Measurements from ENCODE around the gene TLE2. TPM values are rescaled to one million over a fixed set of nuclear protein-coding genes. Genes with fewer than 3 reads are reported as not detected.

Gene TLE2
- polyA plus RNA-seq, 4 donors = 3.8 to 66.0 (median 12.3) TPM

DNA sequence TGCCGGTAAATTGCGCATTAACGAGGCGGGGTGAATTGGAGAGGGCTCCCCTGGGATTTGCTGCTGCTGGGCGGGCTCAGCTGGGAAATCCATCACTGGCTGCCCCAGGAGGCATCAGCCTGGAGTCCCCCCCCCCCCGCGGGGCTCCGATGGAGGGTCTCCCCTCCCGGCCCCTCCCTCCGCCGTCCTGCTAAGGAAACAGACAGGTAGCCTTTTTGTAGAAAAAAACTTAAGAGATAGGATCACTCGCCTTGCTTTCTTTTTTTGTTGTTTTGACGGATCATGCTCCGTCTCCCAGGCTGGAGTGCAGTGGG is 44.9 kb downstream of the TLE2 start:
- WGBS, 3 donors = 3 to 4% (median 3%) methylated on average over 12 to 14 of the region's 14 CpGs
- Histone ChIP-seq H3K9me3 (ENCODE audit: control insufficient read depth in 2 of 2, insufficient read depth in 1 of 2, low read depth in 1 of 2, low read length in 1 of 2) (no peaks in the 10 kb centered on the region), H3K27ac (ENCODE audit: low read depth in 1 of 3, low read length in 2 of 3) (peak overlapping the region in 2 of 3 donors; percentile 57 to 84), H3K4me1 (ENCODE audit: control insufficient read depth in 3 of 3, insufficient read depth in 2 of 3, low read depth in 1 of 3, low read length in 2 of 3) (peaks cover 0 to 19% (median 0%) of the 10 kb centered on the region in 3 donors), H3K27me3 (ENCODE audit: control insufficient read depth in 3 of 3, insufficient read depth in 3 of 3, low read length in 3 of 3) (peaks cover 3 to 32% (median 5%) of the 10 kb centered on the region in 3 donors), H3K36me3 (ENCODE audit: control insufficient read depth in 3 of 3, insufficient read depth in 2 of 3, low read depth in 1 of 3, low read length in 3 of 3) (no peaks in the 10 kb centered on the region), H3K4me3 (ENCODE audit: low read depth in 1 of 3, low read length in 3 of 3) (peak overlapping the region in 1 of 3 donors; percentile 30)
- DNase-seq = no peak
- FAIRE-seq = no peak

GRCh38 chr19:2983351-2984214 is 45.5 kb downstream of the TLE2 start:
- FAIRE-seq (no peak), DNase-seq (peak in 1 of 2 donors; percentile 44)
- H3K27ac ChIP-seq (ENCODE audit: low read depth in 1 of 3, low read length in 2 of 3) = peak overlapping the region in 2 of 3 donors; percentile 57 to 84
- WGBS, 3 donors = 5 to 19% (median 18%) methylated on average over 19 to 24 of the region's 24 CpGs
- no peaks in the 10 kb centered on the region for H3K36me3 ChIP-seq (ENCODE audit: control insufficient read depth in 3 of 3, insufficient read depth in 2 of 3, low read depth in 1 of 3, low read length in 3 of 3)
- peaks cover 0 to 19% (median 0%) of the 10 kb centered on the region in 3 donors for H3K4me1 ChIP-seq (ENCODE audit: control insufficient read depth in 3 of 3, insufficient read depth in 2 of 3, low read depth in 1 of 3, low read length in 2 of 3)
- peaks cover 3 to 32% (median 5%) of the 10 kb centered on the region in 3 donors for H3K27me3 ChIP-seq (ENCODE audit: control insufficient read depth in 3 of 3, insufficient read depth in 3 of 3, low read length in 3 of 3)
- no peaks in the 10 kb centered on the region for H3K9me3 ChIP-seq (ENCODE audit: control insufficient read depth in 2 of 2, insufficient read depth in 1 of 2, low read depth in 1 of 2, low read length in 1 of 2)
- peak overlapping the region in 1 of 3 donors; percentile 30 for H3K4me3 ChIP-seq (ENCODE audit: low read depth in 1 of 3, low read length in 3 of 3)

DNA sequence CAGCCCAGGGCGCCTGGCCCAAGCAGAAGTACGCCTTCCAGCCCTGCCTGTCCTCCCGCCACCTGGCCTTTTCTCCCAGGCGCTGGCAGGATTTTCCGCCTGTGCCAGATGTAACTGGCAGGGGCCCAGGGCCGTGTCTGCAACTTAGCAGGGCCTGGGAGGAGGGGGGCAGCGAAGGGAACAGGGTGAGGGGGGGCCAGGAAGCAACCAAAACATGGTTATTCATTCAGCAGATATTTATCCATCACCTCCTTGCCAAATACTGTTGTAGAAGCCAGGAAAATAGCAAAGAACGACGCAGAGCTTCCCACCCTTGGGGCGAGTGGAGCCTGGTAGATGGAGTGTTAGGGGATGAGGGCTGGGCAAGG is 46.1 kb downstream of the TLE2 start:
- peak; percentile 13 to 33 for DNase-seq
- H3K27ac ChIP-seq (ENCODE audit: low read depth in 1 of 3, low read length in 2 of 3) = peak overlapping the region in 2 of 3 donors; percentile 57 to 84
- peaks cover 0 to 21% (median 0%) of the 10 kb centered on the region in 3 donors for H3K4me1 ChIP-seq (ENCODE audit: control insufficient read depth in 3 of 3, insufficient read depth in 2 of 3, low read depth in 1 of 3, low read length in 2 of 3)
- WGBS, 3 donors = 7 to 14% (median 11%) methylated on average over 9 to 10 of the region's 10 CpGs
- peaks cover 3 to 30% (median 5%) of the 10 kb centered on the region in 3 donors for H3K27me3 ChIP-seq (ENCODE audit: control insufficient read depth in 3 of 3, insufficient read depth in 3 of 3, low read length in 3 of 3)
- no peak for FAIRE-seq
- H3K9me3 ChIP-seq (ENCODE audit: control insufficient read depth in 2 of 2, insufficient read depth in 1 of 2, low read depth in 1 of 2, low read length in 1 of 2) = no peaks in the 10 kb centered on the region
- H3K4me3 ChIP-seq (ENCODE audit: low read depth in 1 of 3, low read length in 3 of 3) = no peak overlapping the region
- H3K36me3 ChIP-seq (ENCODE audit: control insufficient read depth in 3 of 3, insufficient read depth in 2 of 3, low read depth in 1 of 3, low read length in 3 of 3) = no peaks in the 10 kb centered on the region

- Histone ChIP-seq H3K4me1 (ENCODE audit: control insufficient read depth in 3 of 3, insufficient read depth in 2 of 3, low read depth in 1 of 3, low read length in 2 of 3) (peaks cover 0 to 25% (median 0%) of the 10 kb centered on the region in 3 donors), H3K27me3 (ENCODE audit: control insufficient read depth in 3 of 3, insufficient read depth in 3 of 3, low read length in 3 of 3) (peaks cover 3 to 26% (median 5%) of the 10 kb centered on the region in 3 donors), H3K4me3 (ENCODE audit: low read depth in 1 of 3, low read length in 3 of 3) (no peak overlapping the region), H3K27ac (ENCODE audit: low read depth in 1 of 3, low read length in 2 of 3) (peak overlapping the region in 1 of 3 donors; percentile 64), H3K9me3 (ENCODE audit: control insufficient read depth in 2 of 2, insufficient read depth in 1 of 2, low read depth in 1 of 2, low read length in 1 of 2) (no peaks in the 10 kb centered on the region), H3K36me3 (ENCODE audit: control insufficient read depth in 3 of 3, insufficient read depth in 2 of 3, low read depth in 1 of 3, low read length in 3 of 3) (no peaks in the 10 kb centered on the region)
- whole genome bisulfite sequencing, 3 donors = 32 to 46% (median 36%) methylated on average over 7 to 8 of the region's 8 CpGs
- no peak for DNase-seq
- FAIRE-seq = no peak
These were observed 46.5 kb downstream of the TLE2 start for GRCh38 chr19:2982561-2982960.

DNA sequence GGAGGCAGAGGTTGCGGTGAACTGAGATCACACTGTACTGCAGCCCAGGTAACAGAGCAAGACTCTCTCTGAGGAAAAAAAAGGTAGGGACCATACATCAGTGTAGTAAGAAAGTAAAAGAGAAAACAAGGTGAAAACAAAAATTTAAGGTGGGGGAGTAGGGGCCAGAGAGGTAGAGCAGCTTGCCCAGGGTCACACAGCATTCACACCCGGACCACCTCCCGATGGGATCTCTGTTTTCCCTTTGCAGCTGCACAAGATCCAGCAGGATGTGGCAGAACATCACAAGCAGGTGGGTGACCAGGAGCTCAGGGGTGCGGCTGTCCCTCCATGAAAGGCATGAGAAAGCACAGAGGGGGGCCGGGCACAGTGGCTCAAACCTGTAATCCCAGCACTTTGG is 47.2 kb downstream of the TLE2 start:
- DNase-seq = no peak
- no peak overlapping the region for H3K27ac ChIP-seq (ENCODE audit: low read depth in 1 of 3, low read length in 2 of 3)
- H3K4me3 ChIP-seq (ENCODE audit: low read depth in 1 of 3, low read length in 3 of 3) = no peak overlapping the region
- peaks cover under 1 to 22% (median under 1%) of the 10 kb centered on the region in 3 donors for H3K4me1 ChIP-seq (ENCODE audit: control insufficient read depth in 3 of 3, insufficient read depth in 2 of 3, low read depth in 1 of 3, low read length in 2 of 3)
- H3K9me3 ChIP-seq (ENCODE audit: control insufficient read depth in 2 of 2, insufficient read depth in 1 of 2, low read depth in 1 of 2, low read length in 1 of 2) = no peaks in the 10 kb centered on the region
- H3K27me3 ChIP-seq (ENCODE audit: control insufficient read depth in 3 of 3, insufficient read depth in 3 of 3, low read length in 3 of 3) = peaks cover 3 to 20% (median 5%) of the 10 kb centered on the region in 3 donors
- no peak for FAIRE-seq
- 78 to 92% (median 79%) methylated on average over 5 of the region's 5 CpGs for WGBS, 3 donors
- no peaks in the 10 kb centered on the region for H3K36me3 ChIP-seq (ENCODE audit: control insufficient read depth in 3 of 3, insufficient read depth in 2 of 3, low read depth in 1 of 3, low read length in 3 of 3)

- FAIRE-seq (no peak), DNase-seq (peak in 1 of 2 donors; percentile 17)
- Histone ChIP-seq H3K4me3 (ENCODE audit: low read depth in 1 of 3, low read length in 3 of 3) (no peak overlapping the region), H3K36me3 (ENCODE audit: control insufficient read depth in 3 of 3, insufficient read depth in 2 of 3, low read depth in 1 of 3, low read length in 3 of 3) (no peaks in the 10 kb centered on the region), H3K27ac (ENCODE audit: low read depth in 1 of 3, low read length in 2 of 3) (no peak overlapping the region), H3K4me1 (ENCODE audit: control insufficient read depth in 3 of 3, insufficient read depth in 2 of 3, low read depth in 1 of 3, low read length in 2 of 3) (peaks cover 3 to 26% (median 7%) of the 10 kb centered on the region in 3 donors), H3K27me3 (ENCODE audit: control insufficient read depth in 3 of 3, insufficient read depth in 3 of 3, low read length in 3 of 3) (peaks cover 3 to 16% (median 4%) of the 10 kb centered on the region in 3 donors), H3K9me3 (ENCODE audit: control insufficient read depth in 2 of 2, insufficient read depth in 1 of 2, low read depth in 1 of 2, low read length in 1 of 2) (no peaks in the 10 kb centered on the region)
- WGBS, 3 donors = 24 to 68% (median 53%) methylated on average over 9 of the region's 9 CpGs
These were observed 50.3 kb downstream of the TLE2 start for GRCh38 chr19:2978772-2979171.

GRCh38 chr19:2978166-2978767 is 50.8 kb downstream of the TLE2 start:
- FAIRE-seq (no peak), DNase-seq (no peak)
- peaks cover 0 to 11% (median 3%) of the 10 kb centered on the region in 3 donors for H3K27me3 ChIP-seq (ENCODE audit: control insufficient read depth in 3 of 3, insufficient read depth in 3 of 3, low read length in 3 of 3)
- WGBS, 3 donors = 38 to 72% (median 44%) methylated on average over 11 of the region's 11 CpGs
- H3K9me3 ChIP-seq (ENCODE audit: control insufficient read depth in 2 of 2, insufficient read depth in 1 of 2, low read depth in 1 of 2, low read length in 1 of 2) = no peaks in the 10 kb centered on the region
- peaks cover 3 to 23% (median 7%) of the 10 kb centered on the region in 3 donors for H3K4me1 ChIP-seq (ENCODE audit: control insufficient read depth in 3 of 3, insufficient read depth in 2 of 3, low read depth in 1 of 3, low read length in 2 of 3)
- no peak overlapping the region for H3K27ac ChIP-seq (ENCODE audit: low read depth in 1 of 3, low read length in 2 of 3)
- no peak overlapping the region for H3K4me3 ChIP-seq (ENCODE audit: low read depth in 1 of 3, low read length in 3 of 3)
- H3K36me3 ChIP-seq (ENCODE audit: control insufficient read depth in 3 of 3, insufficient read depth in 2 of 3, low read depth in 1 of 3, low read length in 3 of 3) = no peaks in the 10 kb centered on the region

DNA sequence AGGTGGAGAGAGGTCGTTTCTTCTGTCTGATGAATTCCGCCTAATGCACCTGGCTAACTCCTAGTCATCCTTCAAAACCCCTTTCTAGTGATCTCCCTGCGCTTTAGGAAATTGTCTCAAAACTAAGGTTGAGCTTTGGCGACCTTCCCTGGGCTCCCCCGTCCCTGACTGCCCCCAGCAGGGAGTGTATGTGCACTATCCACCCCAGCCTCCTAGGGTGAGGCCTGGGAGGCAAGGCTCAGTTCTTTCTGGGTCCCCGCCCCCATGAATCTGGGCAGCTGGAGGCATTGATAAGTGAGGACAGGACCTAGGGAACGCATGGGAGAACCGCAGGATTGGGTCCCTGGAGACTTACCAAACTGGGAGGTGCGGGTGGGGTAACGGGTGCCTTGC is 51.3 kb downstream of the TLE2 start:
- H3K9me3 ChIP-seq (ENCODE audit: control insufficient read depth in 2 of 2, insufficient read depth in 1 of 2, low read depth in 1 of 2, low read length in 1 of 2) = no peaks in the 10 kb centered on the region
- peaks cover 0 to 9% (median 3%) of the 10 kb centered on the region in 3 donors for H3K27me3 ChIP-seq (ENCODE audit: control insufficient read depth in 3 of 3, insufficient read depth in 3 of 3, low read length in 3 of 3)
- no peak overlapping the region for H3K4me3 ChIP-seq (ENCODE audit: low read depth in 1 of 3, low read length in 3 of 3)
- WGBS, 3 donors = 18 to 51% (median 49%) methylated on average over 9 to 10 of the region's 10 CpGs
- FAIRE-seq (no peak), DNase-seq (no peak)
- peak overlapping the region in 1 of 3 donors; percentile 12 for H3K27ac ChIP-seq (ENCODE audit: low read depth in 1 of 3, low read length in 2 of 3)
- H3K36me3 ChIP-seq (ENCODE audit: control insufficient read depth in 3 of 3, insufficient read depth in 2 of 3, low read depth in 1 of 3, low read length in 3 of 3) = no peaks in the 10 kb centered on the region
- peaks cover 3 to 18% (median 7%) of the 10 kb centered on the region in 3 donors for H3K4me1 ChIP-seq (ENCODE audit: control insufficient read depth in 3 of 3, insufficient read depth in 2 of 3, low read depth in 1 of 3, low read length in 2 of 3)
